ENCODE results near the gene GPR153.

- TF ChIP-seq POLR2A (IDR thresholded peaks at IDR 0.05; ENCODE audit: control extremely low read depth in 1 of 2, low read depth in 2 of 2, low read length in 2 of 2), result no peak
- no peak for TF ChIP-seq POLR2AphosphoS5 (IDR thresholded peaks at IDR 0.05; ENCODE audit: low read depth, low read length)
- no peak for TF ChIP-seq JUND (IDR thresholded peaks at IDR 0.05; ENCODE audit: low read length)
- no peak for TF ChIP-seq CTCF (IDR thresholded peaks at IDR 0.05; ENCODE audit: control extremely low read depth in 1 of 3, insufficient read depth in 1 of 3, low read depth in 1 of 3, low read length in 3 of 3)
- no peak for TF ChIP-seq KDM1A (IDR thresholded peaks at IDR 0.05; ENCODE audit: borderline replicate concordance, low read length)
- TF ChIP-seq SRF (IDR thresholded peaks at IDR 0.05; ENCODE audit: low read depth, low read length), result no peak
Observed at GRCh38 chr1:6271554-6271953, 10.7 kb upstream of the GPR153 start.

All from H1 (cell line).